Mesothelial cell of epicardium (in vitro differentiated cells): ENCODE results near the gene CYP21A2. TPM values are rescaled to one million over a fixed set of nuclear protein-coding genes. Genes with fewer than 3 reads are reported as not detected.
"Not testable (repeated sequence)": the region's sequence is repeated elsewhere in the genome, so short reads cannot be mapped to it uniquely, and the experiment has no call there.

Experiments used
- DNase-seq, 2 experiments: peaks; one replicate each; pipeline ENCODE4 v3.0.0; 2021; ENCODE audit warnings: low spot score in 2 of 2; ENCODE audit not compliant: unreplicated experiment in 2 of 2
- H3K27ac Mint-ChIP-seq: 2 replicates; pipeline ENCODE4 v1.8.0; 2021; ENCODE audit warnings: mixed read lengths
- H3K27me3 Mint-ChIP-seq: 2 replicates; pipeline ENCODE4 v1.8.0; 2021; ENCODE audit warnings: low read depth, mixed read lengths
- H3K36me3 Mint-ChIP-seq: 2 replicates; pipeline ENCODE4 v1.8.0; 2021; ENCODE audit warnings: mixed read lengths
- H3K4me1 Mint-ChIP-seq: 2 replicates; pipeline ENCODE4 v1.8.0; 2021; ENCODE audit warnings: mixed read lengths
- H3K4me3 Mint-ChIP-seq: 2 replicates; pipeline ENCODE4 v1.8.0; 2021; ENCODE audit warnings: mild to moderate bottlenecking, moderate library complexity, mixed read lengths
- H3K9me3 Mint-ChIP-seq: 2 replicates; pipeline ENCODE4 v1.8.0; 2021; ENCODE audit warnings: mixed read lengths
- total RNA-seq: library from RNA; stranded (reverse); gene quantifications from 3 replicates; pipeline ENCODE4 v1.2.1, GENCODE V29; 2021

CYP21A2 gene
- 0.58 to 1.2 TPM (median 0.91 TPM) in 3 replicates for total RNA-seq

GRCh38 chr6:32037598-32038524 is at the start of gene CYP21A2:
TSS of gene CYP21A2 (plus strand) at chr6:32038415. CDS start at chr6:32038423, 8 bp downstream.
- not testable (repeated sequence) for H3K9me3 Mint-ChIP-seq, DNase-seq, H3K4me3 Mint-ChIP-seq

GRCh38 chr6:31989363-31989762 is 48.9 kb upstream of the CYP21A2 start:
- H3K9me3 Mint-ChIP-seq, DNase-seq, H3K27ac Mint-ChIP-seq, H3K4me3 Mint-ChIP-seq, H3K27me3 Mint-ChIP-seq, H3K36me3 Mint-ChIP-seq, H3K4me1 Mint-ChIP-seq: not testable (repeated sequence)

More at GRCh38 chr6:32037598-32038524, at the start of gene CYP21A2:
- H3K27ac Mint-ChIP-seq, H3K4me1 Mint-ChIP-seq, H3K36me3 Mint-ChIP-seq, H3K27me3 Mint-ChIP-seq: not testable (repeated sequence)

- H3K27ac Mint-ChIP-seq, H3K4me1 Mint-ChIP-seq, H3K27me3 Mint-ChIP-seq, H3K4me3 Mint-ChIP-seq, DNase-seq, H3K36me3 Mint-ChIP-seq, H3K9me3 Mint-ChIP-seq: not testable (repeated sequence)
Observed at GRCh38 chr6:31994421-31994820, 43.8 kb upstream of the CYP21A2 start.

GRCh38 chr6:31996385-31996784 is 41.8 kb upstream of the CYP21A2 start:
- DNase-seq, H3K36me3 Mint-ChIP-seq, H3K27ac Mint-ChIP-seq, H3K4me1 Mint-ChIP-seq, H3K27me3 Mint-ChIP-seq, H3K9me3 Mint-ChIP-seq, H3K4me3 Mint-ChIP-seq: not testable (repeated sequence)

GRCh38 chr6:32002546-32003268 is 35.5 kb upstream of the CYP21A2 start:
- not testable (repeated sequence) for DNase-seq, H3K4me1 Mint-ChIP-seq, H3K36me3 Mint-ChIP-seq

GRCh38 chr6:32003301-32003700 is 34.9 kb upstream of the CYP21A2 start:
- DNase-seq, H3K9me3 Mint-ChIP-seq, H3K4me3 Mint-ChIP-seq, H3K4me1 Mint-ChIP-seq, H3K36me3 Mint-ChIP-seq, H3K27me3 Mint-ChIP-seq, H3K27ac Mint-ChIP-seq: not testable (repeated sequence)

More at GRCh38 chr6:32002546-32003268, 35.5 kb upstream of the CYP21A2 start:
- not testable (repeated sequence) for H3K27me3 Mint-ChIP-seq, H3K9me3 Mint-ChIP-seq, H3K4me3 Mint-ChIP-seq, H3K27ac Mint-ChIP-seq

GRCh38 chr6:32004393-32004792 is 33.8 kb upstream of the CYP21A2 start:
- H3K27me3 Mint-ChIP-seq, H3K4me3 Mint-ChIP-seq, DNase-seq, H3K9me3 Mint-ChIP-seq, H3K4me1 Mint-ChIP-seq, H3K36me3 Mint-ChIP-seq, H3K27ac Mint-ChIP-seq: not testable (repeated sequence)

- H3K27me3 Mint-ChIP-seq, DNase-seq, H3K4me1 Mint-ChIP-seq, H3K27ac Mint-ChIP-seq, H3K4me3 Mint-ChIP-seq, H3K9me3 Mint-ChIP-seq, H3K36me3 Mint-ChIP-seq: not testable (repeated sequence)
Observed at GRCh38 chr6:32004864-32005537, 33.2 kb upstream of the CYP21A2 start.

GRCh38 chr6:32005538-32005880 is 32.7 kb upstream of the CYP21A2 start:
- H3K9me3 Mint-ChIP-seq, H3K36me3 Mint-ChIP-seq, H3K27ac Mint-ChIP-seq, H3K4me3 Mint-ChIP-seq, H3K4me1 Mint-ChIP-seq, H3K27me3 Mint-ChIP-seq, DNase-seq: not testable (repeated sequence)

GRCh38 chr6:32005991-32006529 is 32.2 kb upstream of the CYP21A2 start:
- H3K27me3 Mint-ChIP-seq, H3K27ac Mint-ChIP-seq, H3K36me3 Mint-ChIP-seq, H3K4me3 Mint-ChIP-seq, H3K9me3 Mint-ChIP-seq, H3K4me1 Mint-ChIP-seq: not testable (repeated sequence)
- peak in 1 of 2 experiments; percentile 1 for DNase-seq

- not testable (repeated sequence) for H3K4me3 Mint-ChIP-seq, H3K9me3 Mint-ChIP-seq, DNase-seq, H3K27ac Mint-ChIP-seq, H3K4me1 Mint-ChIP-seq, H3K27me3 Mint-ChIP-seq, H3K36me3 Mint-ChIP-seq
Observed at GRCh38 chr6:32007086-32007485, 31.1 kb upstream of the CYP21A2 start.

GRCh38 chr6:32008037-32008436 is 30.2 kb upstream of the CYP21A2 start:
- H3K36me3 Mint-ChIP-seq, H3K4me3 Mint-ChIP-seq, DNase-seq, H3K27ac Mint-ChIP-seq, H3K4me1 Mint-ChIP-seq, H3K9me3 Mint-ChIP-seq, H3K27me3 Mint-ChIP-seq: not testable (repeated sequence)

- H3K27ac Mint-ChIP-seq, H3K4me1 Mint-ChIP-seq, H3K27me3 Mint-ChIP-seq, H3K4me3 Mint-ChIP-seq, H3K9me3 Mint-ChIP-seq, H3K36me3 Mint-ChIP-seq: not testable (repeated sequence)
- peak in 1 of 2 experiments; percentile 1 for DNase-seq
Observed at GRCh38 chr6:32008616-32009015, 29.6 kb upstream of the CYP21A2 start.
